Measurements from ENCODE around the gene MRPL27.
"Not testable (repeated sequence)": the region's sequence is repeated elsewhere in the genome, so short reads cannot be mapped to it uniquely, and the experiment has no call there.

The MRPL27 gene

GRCh38 chr17:50372758-50373556, at the start of gene MRPL27, which contains the start of gene EME1:
Gene MRPL27 (minus strand): TSS chr17:50373184. CDS start chr17:50373170, 14 bp downstream.
Gene EME1 (plus strand): TSS chr17:50373229. CDS start chr17:50375209, 1,980 bp downstream.
- DNase-seq: peak; percentile 85

DNA sequence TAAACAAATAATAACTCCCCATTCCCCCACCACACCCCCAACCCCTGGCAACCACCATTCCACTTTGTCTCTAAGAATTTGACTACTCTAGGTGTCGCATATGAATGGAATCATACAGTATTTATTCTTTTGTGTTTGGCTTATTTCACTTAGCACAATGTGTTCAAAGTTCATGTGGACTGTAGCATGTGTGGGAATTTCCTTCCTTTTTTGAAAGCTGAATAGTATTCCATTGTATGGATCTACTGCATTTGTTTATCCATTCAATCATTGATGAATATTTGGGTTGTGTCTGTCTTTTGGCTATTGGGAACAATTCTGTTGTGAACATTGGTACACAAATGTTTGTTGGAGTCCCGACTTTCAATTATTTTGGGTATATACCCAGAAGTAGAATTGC, 49.8 kb upstream of the MRPL27 start:
- no peak for DNase-seq

GRCh38 chr17:50421308-50422051, 48.5 kb upstream of the MRPL27 start:
- no peak for DNase-seq

GRCh38 chr17:50420419-50421112, 47.6 kb upstream of the MRPL27 start:
- no peak for DNase-seq

DNA sequence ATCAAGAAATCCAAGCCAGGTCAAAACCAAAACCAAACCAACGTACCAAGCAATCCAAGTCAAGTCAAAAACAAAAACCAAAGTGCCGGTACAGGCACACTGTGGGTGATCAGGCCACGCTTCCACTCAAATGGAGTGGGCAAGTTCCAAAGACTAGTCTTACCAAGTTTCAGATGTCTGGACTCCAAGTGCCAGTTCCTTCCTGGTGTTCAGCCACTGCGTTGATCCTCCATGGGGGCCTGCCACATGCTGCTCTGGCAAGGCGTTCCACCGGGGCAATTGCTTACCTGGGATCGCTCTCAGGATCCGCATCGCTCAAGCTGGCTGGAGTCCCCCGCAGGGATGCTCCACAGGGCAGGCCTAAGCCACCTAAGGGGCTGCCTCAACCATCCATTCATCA, 46.6 kb upstream of the MRPL27 start:
- DNase-seq: not testable (repeated sequence)

GRCh38 chr17:50414808-50415207, 41.8 kb upstream of the MRPL27 start:
- DNase-seq: no peak

- DNase-seq: no peak
Observed at GRCh38 chr17:50412188-50412732, 39.3 kb upstream of the MRPL27 start.

- no peak for DNase-seq
Observed at GRCh38 chr17:50407921-50408320, 34.9 kb upstream of the MRPL27 start.

GRCh38 chr17:50406578-50406977, 33.6 kb upstream of the MRPL27 start:
- DNase-seq: no peak

- DNase-seq: not testable (repeated sequence)
Observed at GRCh38 chr17:50405351-50405750, 32.4 kb upstream of the MRPL27 start.

DNA sequence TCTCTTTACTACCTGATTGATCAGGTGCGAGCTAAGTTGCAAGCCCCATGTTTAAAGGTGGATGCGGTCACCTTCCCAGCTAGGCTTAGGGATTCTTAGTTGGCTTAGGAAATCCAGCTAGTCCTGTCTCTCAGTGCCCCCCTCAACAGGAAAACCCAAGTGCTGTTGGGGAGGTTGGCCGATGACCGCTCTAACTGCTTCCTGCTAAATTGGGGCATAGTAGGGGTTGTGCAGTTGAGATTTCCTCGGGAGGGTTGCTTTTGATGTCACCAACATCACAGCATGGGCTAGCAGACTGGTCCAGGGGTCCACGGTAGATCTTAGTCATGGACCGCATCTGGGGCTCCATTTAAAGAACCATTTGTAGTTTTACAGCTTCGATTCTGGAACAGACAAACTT, 26.6 kb upstream of the MRPL27 start:
- DNase-seq: not testable (repeated sequence)

DNA sequence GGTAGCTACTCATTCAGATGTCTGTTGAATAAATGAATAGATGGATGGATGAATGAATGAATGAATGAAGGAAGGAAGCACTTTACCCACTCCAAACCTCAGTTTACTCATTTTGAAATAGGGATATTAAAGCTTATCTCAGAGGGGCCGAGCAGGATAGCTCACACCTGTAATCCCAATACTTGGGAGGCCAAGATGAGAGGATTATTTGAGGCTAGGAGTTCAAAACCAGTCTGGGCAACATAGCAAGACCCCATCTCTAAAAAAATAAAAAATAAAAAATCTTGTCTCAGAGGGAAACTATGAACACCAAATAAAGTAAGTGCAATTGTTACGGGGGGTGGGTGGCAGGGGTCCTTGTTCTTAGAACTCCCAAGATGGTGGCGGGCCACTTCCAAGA, 25.7 kb upstream of the MRPL27 start:
- not testable (repeated sequence) for DNase-seq

DNA sequence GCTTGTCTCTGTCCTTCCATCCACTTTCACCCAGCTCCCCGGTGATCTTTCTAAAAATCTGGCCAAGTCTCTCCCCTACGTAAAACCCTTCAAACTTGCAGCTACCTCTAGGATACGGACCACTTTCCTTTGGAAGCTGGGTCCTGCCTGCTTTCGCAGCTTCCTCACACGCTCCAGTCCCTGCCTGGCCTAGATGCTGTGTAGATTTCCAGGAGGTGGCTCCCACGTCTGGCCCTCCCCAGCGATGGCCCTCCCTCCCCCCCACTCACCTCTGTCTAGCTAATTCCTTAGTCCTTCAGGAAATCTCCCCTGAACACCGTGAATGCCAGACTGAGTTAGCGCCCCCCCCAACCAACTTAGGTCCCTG, 24.9 kb upstream of the MRPL27 start:
- no peak for DNase-seq

- peak; percentile 37 for DNase-seq
Observed at GRCh38 chr17:50397111-50397918, 24.3 kb upstream of the MRPL27 start, which contains the start of gene LRRC59. Gene LRRC59 (minus strand): TSS chr17:50397523. CDS start chr17:50397317, 206 bp downstream.

- no peak for DNase-seq
Observed at GRCh38 chr17:50396261-50397110, 23.5 kb upstream of the MRPL27 start.

GRCh38 chr17:50394711-50395110, 21.7 kb upstream of the MRPL27 start:
- no peak for DNase-seq

GRCh38 chr17:50393700-50394099, 20.7 kb upstream of the MRPL27 start:
- no peak for DNase-seq

- no peak for DNase-seq
Observed at GRCh38 chr17:50392621-50393020, 19.6 kb upstream of the MRPL27 start.

- DNase-seq: no peak
Observed at GRCh38 chr17:50389534-50389933, 16.6 kb upstream of the MRPL27 start.

DNA sequence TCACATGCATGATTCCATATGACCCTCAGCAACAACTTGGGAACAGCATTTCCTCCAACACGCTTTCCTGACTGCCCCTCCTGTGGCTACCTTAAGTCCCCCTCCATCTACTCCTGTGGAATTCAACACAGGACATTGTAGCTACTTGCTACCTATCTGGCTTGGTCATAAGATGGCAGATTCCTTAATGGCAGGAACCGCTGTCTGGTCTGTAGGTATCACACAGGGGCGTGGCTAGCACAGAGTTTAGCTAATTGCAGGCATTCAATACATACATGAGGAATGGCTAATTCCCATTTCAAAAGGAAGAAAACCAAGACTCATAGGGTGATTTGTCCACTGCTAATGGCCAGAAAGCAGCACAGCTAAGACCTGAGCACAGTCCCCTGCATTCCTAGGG, 15.7 kb upstream of the MRPL27 start:
- no peak for DNase-seq

DNA sequence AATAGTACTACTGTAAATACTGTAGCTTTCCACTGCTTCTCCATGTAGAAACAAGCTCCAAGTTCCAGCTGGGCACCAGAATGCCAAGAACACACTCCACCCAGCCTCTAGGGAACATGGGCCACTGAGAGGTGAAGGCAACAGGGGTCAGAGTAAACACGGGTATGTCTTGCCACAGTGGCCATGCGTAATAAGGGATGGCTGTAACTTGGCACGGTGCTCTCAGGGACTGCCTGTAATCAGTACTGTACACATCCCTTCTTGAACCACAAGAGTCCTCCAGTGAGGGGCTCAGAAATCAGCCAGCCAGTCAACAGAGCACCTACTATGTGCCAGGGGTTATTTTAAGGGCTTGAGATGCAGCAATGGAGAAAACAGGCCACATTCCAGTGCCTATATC, 13.5 kb upstream of the MRPL27 start:
- no peak for DNase-seq

Data from DMS 273 treated with DMSO at 0.1 percent for 48 hours (cell line).